GM12864 (cell line): Measurements from ENCODE around the gene HMGN1.

ENCODE experiments used
- DNase-seq: peaks from one replicate; pipeline ENCODE4 v3.0.0-alpha.2; 2011; ENCODE audit warnings: low read depth
- H3K4me3 ChIP-seq: 2 replicates; pipeline ENCODE4 v1.5.1; 2011; ENCODE audit warnings: mild to moderate bottlenecking, low read depth, low read length, control low read depth
- TF ChIP-seq, protein P1 (sequence below): IDR thresholded peaks from 2 replicates; pipeline ENCODE4 v1.5.1; 2011; ENCODE audit warnings: low read depth, mild to moderate bottlenecking, moderate library complexity, low read length, control low read depth, inconsistent platforms; ENCODE audit errors: missing control alignments

HMGN1 gene

DNA sequence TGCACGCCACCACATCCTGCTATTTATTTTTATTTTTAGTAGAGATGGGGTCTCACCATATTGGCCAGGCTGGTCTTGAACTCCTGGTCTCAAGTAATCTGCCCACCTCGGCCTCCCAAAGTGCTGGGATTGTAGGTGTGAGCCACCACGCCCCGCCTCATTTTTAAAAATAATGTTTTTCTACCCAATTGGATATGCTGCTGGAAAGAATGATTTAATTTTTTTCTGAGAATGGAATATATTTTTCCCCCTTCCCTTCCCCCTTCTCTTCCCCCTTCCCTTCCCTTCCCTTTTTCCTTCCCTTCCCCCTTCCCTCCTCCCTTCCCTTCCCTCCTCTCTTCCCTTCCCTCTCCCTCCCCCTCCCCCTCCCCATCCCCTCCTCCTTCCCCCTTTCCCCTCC is 17.7 kb upstream of the HMGN1 start:
- no peak for DNase-seq
- TF ChIP-seq, protein P1, sequence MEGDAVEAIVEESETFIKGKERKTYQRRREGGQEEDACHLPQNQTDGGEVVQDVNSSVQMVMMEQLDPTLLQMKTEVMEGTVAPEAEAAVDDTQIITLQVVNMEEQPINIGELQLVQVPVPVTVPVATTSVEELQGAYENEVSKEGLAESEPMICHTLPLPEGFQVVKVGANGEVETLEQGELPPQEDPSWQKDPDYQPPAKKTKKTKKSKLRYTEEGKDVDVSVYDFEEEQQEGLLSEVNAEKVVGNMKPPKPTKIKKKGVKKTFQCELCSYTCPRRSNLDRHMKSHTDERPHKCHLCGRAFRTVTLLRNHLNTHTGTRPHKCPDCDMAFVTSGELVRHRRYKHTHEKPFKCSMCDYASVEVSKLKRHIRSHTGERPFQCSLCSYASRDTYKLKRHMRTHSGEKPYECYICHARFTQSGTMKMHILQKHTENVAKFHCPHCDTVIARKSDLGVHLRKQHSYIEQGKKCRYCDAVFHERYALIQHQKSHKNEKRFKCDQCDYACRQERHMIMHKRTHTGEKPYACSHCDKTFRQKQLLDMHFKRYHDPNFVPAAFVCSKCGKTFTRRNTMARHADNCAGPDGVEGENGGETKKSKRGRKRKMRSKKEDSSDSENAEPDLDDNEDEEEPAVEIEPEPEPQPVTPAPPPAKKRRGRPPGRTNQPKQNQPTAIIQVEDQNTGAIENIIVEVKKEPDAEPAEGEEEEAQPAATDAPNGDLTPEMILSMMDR = no peak
- no peak overlapping the region for H3K4me3 ChIP-seq

DNA sequence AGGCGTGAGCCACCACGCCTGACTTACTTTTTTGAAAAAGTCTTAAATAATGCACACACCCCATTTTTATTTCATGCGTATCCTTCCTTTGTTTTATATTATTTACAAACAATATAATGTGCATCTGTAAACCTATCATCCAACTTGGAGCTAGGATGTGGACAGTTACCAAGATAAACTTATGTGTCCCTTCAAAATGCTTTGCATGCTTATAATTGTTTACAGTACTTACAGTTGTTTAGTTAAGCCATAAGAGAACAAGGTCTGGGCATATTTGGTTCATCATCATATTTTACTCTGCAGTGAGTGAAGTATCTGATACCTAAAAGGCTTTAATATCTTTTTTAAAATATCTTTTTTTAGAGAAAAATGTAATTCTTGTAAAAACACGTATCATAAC is 16.1 kb upstream of the HMGN1 start:
- TF ChIP-seq, protein P1 = no peak
- DNase-seq = no peak
- no peak overlapping the region for H3K4me3 ChIP-seq

DNA sequence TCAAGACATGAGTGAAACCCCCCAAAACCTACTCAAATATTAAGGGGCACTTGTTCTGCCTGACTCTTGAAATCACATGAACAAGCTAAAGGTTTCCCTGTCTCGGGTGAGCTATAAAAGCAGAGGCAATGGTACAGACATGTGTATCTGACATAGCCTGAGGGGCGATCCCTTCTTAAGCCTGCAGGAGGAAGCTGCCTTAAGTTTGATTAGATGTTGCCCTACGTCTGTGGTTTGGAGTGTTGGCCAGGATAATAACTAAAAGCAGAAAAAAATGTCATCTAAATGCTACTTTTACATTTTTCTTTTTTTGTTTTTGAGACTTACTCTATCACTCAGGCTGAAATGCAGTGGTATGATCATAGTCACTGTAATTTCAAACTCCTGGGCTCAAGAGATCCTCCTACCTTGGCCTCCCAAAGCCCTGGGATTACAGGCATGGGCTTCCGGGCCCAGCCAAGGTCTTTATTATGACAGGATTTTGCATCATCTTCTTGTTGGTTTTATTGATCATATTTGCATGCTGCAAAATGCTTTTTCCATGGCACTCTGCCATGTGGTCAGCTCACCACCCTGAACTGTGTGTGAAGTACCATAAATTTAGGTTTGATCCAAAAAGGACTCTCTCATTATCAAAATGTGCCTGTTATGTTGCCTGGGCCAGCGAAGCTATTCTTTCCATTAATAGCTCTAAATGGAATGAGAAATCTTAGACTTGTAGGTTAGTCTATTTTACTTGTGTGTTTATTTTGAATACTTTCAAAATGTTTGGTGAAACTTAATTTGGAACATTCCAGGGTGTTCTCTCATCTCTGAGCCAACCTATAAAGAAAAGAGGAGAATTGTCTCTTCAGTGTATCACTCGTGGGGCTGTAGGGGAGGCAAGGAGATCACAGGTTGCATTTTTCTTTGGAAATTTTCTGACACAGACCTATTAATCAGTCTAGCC is 15.0 kb upstream of the HMGN1 start:
- TF ChIP-seq, protein P1 = no peak
- no peak for DNase-seq
- H3K4me3 ChIP-seq = no peak overlapping the region

DNA sequence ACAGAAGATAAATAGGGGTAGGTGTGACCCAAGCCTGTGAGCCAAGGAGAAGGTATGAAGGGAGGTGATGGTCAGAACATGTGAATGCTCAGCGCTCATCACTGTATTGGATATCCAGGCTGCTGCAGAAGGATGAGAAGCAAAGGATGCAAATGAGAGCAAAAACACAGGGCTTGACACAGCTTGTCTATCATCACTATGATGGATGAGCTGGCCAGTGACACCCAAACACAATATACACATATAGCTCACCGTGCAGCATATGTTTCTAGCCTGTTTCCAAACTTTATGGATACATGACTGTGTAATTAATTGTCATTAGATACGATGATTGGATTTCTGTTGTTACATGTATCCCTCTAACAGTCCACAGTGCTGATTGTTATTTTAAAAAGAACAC is 13.8 kb upstream of the HMGN1 start:
- no peak for DNase-seq
- TF ChIP-seq, protein P1 = no peak

DNA sequence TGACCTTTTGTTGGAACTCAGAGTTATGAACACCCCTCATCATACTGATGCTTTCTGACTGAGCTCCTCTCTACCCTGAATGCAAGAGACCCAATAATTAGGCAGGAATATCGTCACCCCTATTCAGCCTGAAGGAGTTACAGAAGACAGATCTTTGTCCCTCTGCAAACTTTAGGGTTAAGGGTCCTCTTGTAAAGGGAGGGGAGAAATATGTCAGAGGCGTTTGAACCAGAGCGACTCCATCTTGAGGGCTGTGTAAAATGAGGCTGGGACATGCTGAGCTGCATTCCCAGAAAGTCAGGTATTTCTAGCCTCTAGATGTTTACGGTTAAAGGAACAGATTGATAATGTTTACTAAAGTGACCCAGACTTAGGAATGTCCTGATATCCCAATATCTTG is 10.5 kb upstream of the HMGN1 start:
- DNase-seq = no peak
- TF ChIP-seq, protein P1 = no peak

More for the DNA sequence above, 13.8 kb upstream of the HMGN1 start:
- H3K4me3 ChIP-seq = no peak overlapping the region

DNA sequence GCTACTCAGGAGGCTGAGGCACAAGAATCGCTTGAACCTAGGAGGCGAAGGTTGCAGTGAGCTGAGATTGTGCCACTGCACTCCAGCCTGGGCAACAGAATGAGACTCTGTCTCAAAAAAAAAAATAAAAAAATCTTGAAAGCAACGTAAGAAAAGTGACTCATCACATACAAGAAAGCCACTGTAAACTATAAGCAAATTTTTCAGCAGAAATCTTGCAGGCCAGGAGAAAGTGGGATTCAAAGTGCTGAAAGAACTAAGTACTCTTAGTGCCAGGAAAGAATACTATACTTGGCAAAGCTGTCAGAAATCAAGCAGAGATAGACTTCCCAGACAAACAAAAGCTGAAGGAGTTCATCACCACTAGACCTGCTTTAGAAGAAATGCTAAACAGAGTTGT is 4.4 kb upstream of the HMGN1 start:
- no peak for DNase-seq
- TF ChIP-seq, protein P1 = no peak
- H3K4me3 ChIP-seq = no peak overlapping the region

More for the DNA sequence above, 10.5 kb upstream of the HMGN1 start:
- H3K4me3 ChIP-seq = no peak overlapping the region
